Muscle layer of duodenum (tissue), 2 donors: Measurements from ENCODE around the gene CGNL1.

ENCODE experiments used
- H3K27ac ChIP-seq: one replicate; pipeline ENCODE4 v1.7.0; 2013; ENCODE audit warnings: mild to moderate bottlenecking, low read length
- H3K27me3 ChIP-seq: one replicate; pipeline ENCODE4 v1.7.0; 2013; ENCODE audit warnings: low read depth, mild to moderate bottlenecking, control low read depth, low read length
- H3K36me3 ChIP-seq, 2 donors: one replicate each; pipeline ENCODE4 v1.7.0; 2013; ENCODE audit warnings: low read length in 2 of 2, control low read depth in 1 of 2, mild to moderate bottlenecking in 1 of 2; ENCODE audit not compliant: insufficient read depth in 2 of 2, control insufficient read depth in 1 of 2
- H3K4me1 ChIP-seq, 2 donors: one replicate each; pipeline ENCODE4 v1.7.0; 2013; ENCODE audit warnings: low read length in 2 of 2, mild to moderate bottlenecking in 2 of 2, control low read depth in 1 of 2, moderate library complexity in 1 of 2; ENCODE audit not compliant: insufficient read depth in 2 of 2, control insufficient read depth in 1 of 2
- H3K4me3 ChIP-seq, 2 donors: one replicate each; pipeline ENCODE4 v1.7.0; 2013; ENCODE audit warnings: low read length in 2 of 2, low read depth in 1 of 2, mild to moderate bottlenecking in 1 of 2
- H3K9me3 ChIP-seq, 2 donors: one replicate each; pipeline ENCODE4 v1.7.0; 2013; ENCODE audit warnings: low read length in 2 of 2, control low read depth in 1 of 2, mild to moderate bottlenecking in 1 of 2; ENCODE audit not compliant: control insufficient read depth in 1 of 2
- donor health status: healthy.

Gene CGNL1

DNA sequence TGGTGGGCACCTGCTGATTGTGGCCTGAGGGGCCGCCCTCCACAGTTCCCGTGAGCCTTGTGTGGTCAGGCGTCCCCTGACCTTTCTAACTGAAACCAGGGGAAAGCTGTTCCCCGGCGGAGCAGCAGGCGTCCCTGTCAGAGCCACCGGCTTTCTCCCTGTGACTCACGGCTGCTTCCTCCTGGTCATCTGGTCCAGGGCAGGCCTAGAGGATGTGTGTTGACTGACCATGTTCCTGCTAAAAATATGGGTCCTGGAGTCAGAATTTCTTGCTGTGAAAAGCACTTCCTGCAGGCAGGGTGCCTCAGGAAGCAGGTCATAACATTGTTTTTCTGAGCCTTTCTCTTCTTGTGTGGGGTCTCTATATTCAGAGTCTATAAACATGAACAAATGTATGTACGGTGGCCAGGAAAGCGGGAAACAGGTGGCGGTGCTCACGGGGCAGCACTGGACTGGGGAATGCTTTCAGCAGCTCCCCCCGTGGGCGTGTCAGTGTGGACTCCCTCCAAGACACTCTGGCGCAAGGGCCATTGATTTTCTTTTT is 38.4 kb upstream of the CGNL1 start:
- H3K27ac ChIP-seq: no peak overlapping the region
- H3K36me3 ChIP-seq: no peaks in the 10 kb centered on the region
- H3K4me1 ChIP-seq: peaks cover 0 to 3% of the 10 kb centered on the region in 2 donors
- no peak overlapping the region for H3K4me3 ChIP-seq
- H3K27me3 ChIP-seq: no peaks in the 10 kb centered on the region
- no peaks in the 10 kb centered on the region for H3K9me3 ChIP-seq

DNA sequence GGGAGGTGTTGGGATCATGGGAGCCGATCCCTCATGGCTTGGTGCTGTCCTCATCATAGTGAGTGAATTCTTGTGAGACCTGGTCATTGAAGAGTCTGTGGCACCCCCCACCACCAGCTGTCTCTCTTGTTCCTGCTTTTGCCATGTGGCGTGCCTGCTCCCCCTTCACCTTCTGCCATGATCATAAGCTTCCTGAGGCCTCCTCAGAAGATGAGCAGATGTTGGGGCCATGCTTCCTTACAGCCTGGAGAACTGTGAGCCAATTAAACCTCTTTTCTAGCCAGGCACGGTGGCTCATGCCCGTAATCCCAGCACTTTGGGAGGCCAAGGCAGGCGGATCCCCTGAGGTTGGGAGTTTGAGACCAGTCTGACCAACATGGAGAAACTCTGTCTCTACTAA is 37.0 kb upstream of the CGNL1 start:
- H3K4me1 ChIP-seq: peaks cover 0 to 3% of the 10 kb centered on the region in 2 donors
- no peaks in the 10 kb centered on the region for H3K9me3 ChIP-seq
- H3K27ac ChIP-seq: no peak overlapping the region
- no peaks in the 10 kb centered on the region for H3K27me3 ChIP-seq
- H3K36me3 ChIP-seq: no peaks in the 10 kb centered on the region
- H3K4me3 ChIP-seq: no peak overlapping the region

DNA sequence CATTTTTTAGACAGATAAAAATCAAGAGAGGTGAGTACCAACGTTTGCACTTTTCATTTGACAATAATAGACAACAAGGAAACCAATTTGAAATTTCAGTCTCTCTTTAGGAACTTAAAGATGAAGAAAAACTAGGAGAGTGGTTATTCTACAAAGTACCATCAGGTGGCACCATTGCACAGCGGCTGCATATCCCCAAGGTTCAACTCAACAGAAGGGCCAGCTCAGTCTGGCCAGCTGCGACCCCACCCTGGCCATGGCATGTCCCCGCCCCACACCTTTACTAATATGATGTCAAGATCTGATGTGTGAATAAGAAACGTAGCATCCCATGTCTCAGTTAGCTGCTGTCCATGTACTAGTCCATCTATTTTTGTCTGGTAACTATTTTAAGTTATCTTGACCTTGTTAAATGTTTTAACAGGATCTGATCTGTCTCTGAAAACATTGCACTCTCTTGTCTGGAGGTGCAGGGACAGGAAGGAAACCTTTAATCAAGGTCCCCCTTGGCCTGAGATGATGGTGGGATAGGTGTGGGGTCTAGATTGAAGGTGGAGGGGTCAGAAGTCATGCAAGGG is 35.5 kb upstream of the CGNL1 start:
- H3K9me3 ChIP-seq: no peaks in the 10 kb centered on the region
- no peak overlapping the region for H3K4me3 ChIP-seq
- no peak overlapping the region for H3K27ac ChIP-seq
- peaks cover 0 to 3% of the 10 kb centered on the region in 2 donors for H3K4me1 ChIP-seq
- no peaks in the 10 kb centered on the region for H3K27me3 ChIP-seq
- no peaks in the 10 kb centered on the region for H3K36me3 ChIP-seq

DNA sequence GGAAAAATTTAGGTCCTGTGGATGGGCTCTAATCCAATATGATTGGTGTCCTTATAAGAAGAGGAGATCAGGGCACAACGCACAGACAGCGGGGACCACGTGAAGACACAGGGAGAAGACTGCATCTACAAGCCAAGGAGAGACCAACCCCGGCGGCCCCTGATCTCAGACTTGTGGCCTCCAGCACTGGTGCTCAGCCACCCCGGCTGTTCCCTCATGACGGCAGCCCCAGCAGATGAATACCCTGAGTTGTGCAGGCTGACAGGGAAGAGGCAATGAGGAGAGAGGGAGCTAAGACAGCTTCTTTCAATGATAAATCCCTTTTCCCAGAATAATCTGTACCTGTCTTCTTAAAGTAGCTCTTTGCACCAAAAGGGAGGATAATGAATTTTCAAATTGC is 33.3 kb upstream of the CGNL1 start:
- peaks cover 0 to 3% of the 10 kb centered on the region in 2 donors for H3K4me1 ChIP-seq
- H3K36me3 ChIP-seq: no peaks in the 10 kb centered on the region
- H3K27me3 ChIP-seq: no peaks in the 10 kb centered on the region
- no peak overlapping the region for H3K27ac ChIP-seq
- H3K9me3 ChIP-seq: no peaks in the 10 kb centered on the region
- no peak overlapping the region for H3K4me3 ChIP-seq

DNA sequence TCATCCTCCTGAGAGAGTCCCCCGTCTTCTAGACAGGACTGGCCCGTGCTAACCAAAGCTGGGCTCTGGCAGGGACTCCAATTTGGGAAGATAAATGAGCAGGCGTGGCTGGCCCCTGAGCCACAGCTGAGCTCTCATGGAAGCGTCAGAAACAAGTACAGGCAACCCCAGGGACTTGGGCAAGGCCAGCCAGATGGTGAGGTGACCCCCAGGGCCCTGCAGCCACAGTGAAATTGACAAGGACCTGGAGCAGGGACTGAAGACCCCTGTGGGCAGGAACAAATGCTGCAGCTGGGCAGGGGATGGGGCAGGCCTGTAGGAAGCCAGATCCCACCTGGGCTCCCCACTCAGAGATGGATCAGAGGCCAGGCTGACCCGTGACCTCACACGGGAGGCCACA is 32.8 kb upstream of the CGNL1 start:
- no peaks in the 10 kb centered on the region for H3K36me3 ChIP-seq
- peaks cover 0 to 3% of the 10 kb centered on the region in 2 donors for H3K4me1 ChIP-seq
- H3K9me3 ChIP-seq: no peaks in the 10 kb centered on the region
- no peak overlapping the region for H3K4me3 ChIP-seq
- no peaks in the 10 kb centered on the region for H3K27me3 ChIP-seq
- no peak overlapping the region for H3K27ac ChIP-seq

DNA sequence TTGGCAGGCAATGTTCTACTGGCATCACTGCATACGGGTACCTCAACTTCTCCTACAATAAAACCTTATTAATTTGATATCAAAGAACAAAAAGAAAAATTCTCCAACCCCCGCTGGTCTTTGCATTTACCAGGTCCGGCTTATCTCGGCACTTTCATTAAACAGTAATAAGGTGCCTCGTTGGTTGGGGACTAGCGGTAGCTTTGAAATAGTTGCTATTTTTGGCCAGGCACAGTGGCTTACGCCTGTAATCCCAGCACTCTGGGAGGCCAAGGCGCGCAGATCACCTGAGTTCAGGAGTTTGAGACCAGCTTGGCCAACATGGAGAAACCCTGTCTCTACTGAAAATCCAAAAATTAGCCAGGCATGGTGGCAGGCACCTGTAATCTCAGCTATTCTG is 32.0 kb upstream of the CGNL1 start:
- Histone ChIP-seq H3K27ac (no peak overlapping the region), H3K36me3 (no peaks in the 10 kb centered on the region), H3K27me3 (no peaks in the 10 kb centered on the region), H3K4me3 (no peak overlapping the region), H3K4me1 (peaks cover 0 to 3% of the 10 kb centered on the region in 2 donors), H3K9me3 (no peaks in the 10 kb centered on the region)

DNA sequence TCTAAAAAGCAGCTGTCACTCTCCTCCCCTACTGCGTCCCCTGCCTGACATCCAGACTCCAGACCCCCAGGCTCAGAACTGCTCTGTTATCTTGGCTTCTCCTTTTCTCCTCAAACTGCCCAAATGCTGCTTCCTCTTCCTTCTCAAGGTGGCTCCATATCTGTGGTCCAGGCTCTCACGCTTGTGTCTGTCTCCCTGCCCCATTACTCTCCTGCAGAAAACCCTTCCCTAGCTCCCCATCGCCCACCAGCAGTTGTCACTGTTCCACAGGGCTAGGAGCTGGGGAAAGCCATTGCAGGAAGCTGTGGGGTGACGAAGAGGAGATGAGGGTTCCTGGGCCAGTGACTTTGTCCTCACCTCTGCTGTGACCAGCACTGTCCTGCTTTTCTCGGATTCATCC is 30.7 kb upstream of the CGNL1 start:
- peaks cover 0 to 3% of the 10 kb centered on the region in 2 donors for H3K4me1 ChIP-seq
- no peak overlapping the region for H3K4me3 ChIP-seq
- no peaks in the 10 kb centered on the region for H3K27me3 ChIP-seq
- no peak overlapping the region for H3K27ac ChIP-seq
- no peaks in the 10 kb centered on the region for H3K9me3 ChIP-seq
- H3K36me3 ChIP-seq: no peaks in the 10 kb centered on the region

DNA sequence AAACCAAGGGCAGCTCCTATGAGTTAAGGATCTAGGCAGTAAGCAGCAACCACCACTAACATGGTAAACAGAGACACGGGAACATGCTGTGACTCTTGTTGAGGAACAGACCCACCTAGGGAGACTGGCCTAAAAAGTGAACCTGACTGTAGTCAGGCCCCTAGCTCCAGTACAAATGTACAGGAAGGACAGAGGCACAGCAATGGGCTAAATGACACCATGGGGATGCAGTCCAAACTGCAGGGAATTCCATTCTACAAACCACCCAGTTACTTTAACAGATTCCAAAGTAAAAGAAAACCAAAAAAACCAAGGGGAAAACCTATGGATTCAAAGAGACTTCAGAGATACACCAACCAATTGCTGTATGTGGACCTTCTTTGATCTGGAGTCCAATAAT is 28.2 kb upstream of the CGNL1 start:
- Histone ChIP-seq H3K9me3 (no peaks in the 10 kb centered on the region), H3K4me3 (no peak overlapping the region), H3K36me3 (no peaks in the 10 kb centered on the region), H3K4me1 (no peaks in the 10 kb centered on the region), H3K27me3 (no peaks in the 10 kb centered on the region), H3K27ac (no peak overlapping the region)

DNA sequence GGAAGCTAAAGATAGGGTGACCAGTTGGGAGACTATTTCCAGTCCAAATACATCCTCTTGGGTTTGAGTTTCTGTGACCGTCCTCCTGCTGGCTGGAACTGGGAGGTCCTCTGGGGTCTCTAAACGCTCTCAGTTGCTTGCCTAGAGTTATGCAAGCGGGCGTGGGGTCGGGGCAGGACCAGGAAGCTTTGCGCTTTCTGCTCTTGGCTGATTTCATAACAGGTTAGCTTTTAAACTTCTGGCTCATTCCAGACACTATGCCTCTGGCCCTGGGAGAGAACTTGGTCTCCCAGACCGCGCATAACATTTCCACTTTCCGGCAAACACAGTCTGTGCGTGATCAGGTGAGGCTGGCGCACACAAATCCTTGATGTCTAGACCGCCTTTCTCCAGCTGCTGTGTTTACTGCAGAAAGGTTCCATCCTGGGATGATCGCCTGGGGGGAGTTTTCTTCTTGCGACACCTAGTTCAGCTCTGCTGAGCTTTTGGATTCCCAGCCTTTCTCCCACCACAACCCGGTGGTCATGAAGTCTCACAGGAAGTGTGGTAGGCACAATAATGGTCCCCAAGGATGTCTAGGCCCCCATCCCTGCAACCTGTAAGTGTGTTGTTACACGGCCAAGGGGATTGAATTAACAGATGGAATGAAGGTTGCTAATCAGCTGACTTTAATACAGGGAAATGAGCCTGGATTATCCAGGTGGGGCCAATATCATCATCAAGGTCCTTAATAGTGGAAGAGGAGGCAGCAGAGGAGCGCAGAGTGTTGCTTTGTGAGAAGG is 23.6 kb upstream of the CGNL1 start:
- Histone ChIP-seq H3K36me3 (no peaks in the 10 kb centered on the region), H3K4me1 (peaks cover 0 to 20% of the 10 kb centered on the region in 2 donors), H3K27ac (no peak overlapping the region), H3K9me3 (no peaks in the 10 kb centered on the region), H3K27me3 (no peaks in the 10 kb centered on the region), H3K4me3 (no peak overlapping the region)

DNA sequence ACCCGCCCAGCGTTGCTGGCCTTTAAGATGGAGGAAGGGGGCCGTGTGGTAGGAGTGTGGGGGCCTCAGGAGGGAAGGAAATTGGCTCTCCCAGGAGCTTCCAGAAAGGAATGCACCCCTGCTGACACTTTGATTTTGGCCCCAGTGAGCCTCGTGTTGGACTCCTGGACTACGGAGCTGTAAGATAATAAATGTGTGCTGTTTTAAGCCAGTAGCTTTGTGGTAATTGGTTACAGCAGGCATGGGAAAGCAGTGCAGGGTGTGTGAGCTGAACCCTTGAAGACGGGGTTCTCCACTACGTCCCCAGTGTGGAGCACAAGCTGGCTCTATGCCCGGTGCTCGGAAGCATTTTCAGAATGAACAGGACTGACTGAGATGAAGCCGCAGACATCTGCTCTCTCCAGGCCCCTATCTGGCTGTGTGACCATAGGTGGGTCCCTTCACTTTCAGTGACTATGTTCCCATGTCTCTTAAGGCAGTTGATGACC is 22.9 kb upstream of the CGNL1 start:
- no peak overlapping the region for H3K4me3 ChIP-seq
- peaks cover 0 to 25% of the 10 kb centered on the region in 2 donors for H3K4me1 ChIP-seq
- no peaks in the 10 kb centered on the region for H3K9me3 ChIP-seq
- H3K36me3 ChIP-seq: no peaks in the 10 kb centered on the region
- no peaks in the 10 kb centered on the region for H3K27me3 ChIP-seq
- no peak overlapping the region for H3K27ac ChIP-seq

DNA sequence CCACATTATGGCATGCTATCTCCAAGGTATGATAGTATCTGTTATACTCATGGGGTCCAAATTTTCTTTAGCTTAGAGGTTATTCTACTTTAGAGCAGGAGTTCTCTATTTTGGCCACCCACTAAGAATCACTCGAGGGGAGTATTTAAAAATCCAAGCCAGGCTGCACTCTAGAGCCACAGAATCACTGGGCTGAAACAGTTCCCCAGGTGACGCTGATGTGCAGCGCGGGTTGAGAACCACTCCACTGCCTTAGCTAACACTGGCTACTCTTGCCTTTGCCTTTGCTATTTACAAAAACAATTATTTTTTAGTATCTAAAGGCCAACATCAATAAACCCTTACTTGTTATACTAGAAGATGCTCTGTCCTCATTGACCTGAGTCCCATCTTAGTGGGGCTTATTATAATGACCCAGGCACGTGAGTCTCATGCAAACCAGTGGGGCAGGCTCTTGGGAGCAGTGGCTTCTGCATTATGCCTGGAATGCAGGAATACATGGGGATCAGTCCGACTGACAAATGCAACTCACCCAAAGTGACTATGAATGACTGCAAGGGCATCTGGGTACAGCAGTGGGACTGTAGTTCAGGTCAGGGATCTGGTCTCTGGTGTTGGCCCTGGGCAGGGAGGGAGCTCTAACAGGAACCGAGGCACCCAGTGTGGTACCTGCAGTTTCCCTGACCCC is 21.7 kb upstream of the CGNL1 start:
- H3K36me3 ChIP-seq: no peaks in the 10 kb centered on the region

More for the DNA sequence above, 21.7 kb upstream of the CGNL1 start:
- no peak overlapping the region for H3K27ac ChIP-seq
- H3K4me1 ChIP-seq: peaks cover 0 to 25% of the 10 kb centered on the region in 2 donors
- no peak overlapping the region for H3K4me3 ChIP-seq
- no peaks in the 10 kb centered on the region for H3K9me3 ChIP-seq
- no peaks in the 10 kb centered on the region for H3K27me3 ChIP-seq
